C4-2B (cell line): ENCODE measurements around the gene ATP1B1.

Source experiments
- H3K27ac ChIP-seq: fragments of 450-650 bp; 2 replicates; pipeline ENCODE4 v1.5.1; 2017
- CTCF ChIP-seq: fragments of 450-650 bp; conservative IDR thresholded peaks from 2 replicates; pipeline ENCODE4 v1.5.1; 2017; ENCODE audit warnings: mild to moderate bottlenecking
- ZFX ChIP-seq: fragments of 450-650 bp; IDR thresholded peaks from 2 replicates; pipeline ENCODE4 v1.6.1; 2017

Gene ATP1B1

GRCh38 chr1:169117014-169117413 lies 10.5 kb downstream of the ATP1B1 start:
- no peak overlapping the region for H3K27ac ChIP-seq
- TF ChIP-seq ZFX: no peak
- TF ChIP-seq CTCF: no peak

- H3K27ac ChIP-seq: no peak overlapping the region
- TF ChIP-seq CTCF (no peak), ZFX (no peak)
These were observed 11.1 kb downstream of the ATP1B1 start for GRCh38 chr1:169117599-169117998.

GRCh38 chr1:169118227-169118626 lies 11.7 kb downstream of the ATP1B1 start:
- TF ChIP-seq ZFX (no peak), CTCF (no peak)
- no peak overlapping the region for H3K27ac ChIP-seq

GRCh38 chr1:169119405-169119804 lies 12.9 kb downstream of the ATP1B1 start:
- no peak overlapping the region for H3K27ac ChIP-seq
- no peak for TF ChIP-seq CTCF
- TF ChIP-seq ZFX: no peak

- H3K27ac ChIP-seq: no peak overlapping the region
- TF ChIP-seq CTCF (no peak), ZFX (no peak)
These were observed 13.6 kb downstream of the ATP1B1 start for GRCh38 chr1:169120066-169120465.

- H3K27ac ChIP-seq: no peak overlapping the region
- no peak for TF ChIP-seq ZFX
- no peak for TF ChIP-seq CTCF
These were observed 14.8 kb downstream of the ATP1B1 start for GRCh38 chr1:169121146-169121923.

- H3K27ac ChIP-seq: no peak overlapping the region
- TF ChIP-seq CTCF (no peak), ZFX (no peak)
These were observed 16.5 kb downstream of the ATP1B1 start for GRCh38 chr1:169122976-169123375.
